Measurements from ENCODE around the gene CDKAL1.
A peak's percentile ranks its signal among the peaks of the same experiment; 100 is the strongest.

CDKAL1 gene

GRCh38 chr6:20931093-20931492 is 396.8 kb downstream of the CDKAL1 start:
- no peaks in the 10 kb centered on the region for H3K79me2 ChIP-seq (ENCODE audit: control insufficient read depth, insufficient read depth, low read length)
- DNase-seq = no peak

GRCh38 chr6:20931772-20932171 is 397.5 kb downstream of the CDKAL1 start:
- no peaks in the 10 kb centered on the region for H3K79me2 ChIP-seq (ENCODE audit: control insufficient read depth, insufficient read depth, low read length)
- H3K18ac ChIP-seq (ENCODE audit: low read length) = no peak overlapping the region
- no peak overlapping the region for H3K9ac ChIP-seq (ENCODE audit: low read length)
- H4K5ac ChIP-seq (ENCODE audit: low read length) = no peak overlapping the region
- no peak overlapping the region for H2BK15ac ChIP-seq (replicated peaks; ENCODE audit: low read depth)
- H3K4me3 ChIP-seq (ENCODE audit: low read length) = no peak overlapping the region
- no peak overlapping the region for H2AK5ac ChIP-seq (ENCODE audit: low read length)
- no peak for DNase-seq
- H3K56ac ChIP-seq (ENCODE audit: low read length) = no peak overlapping the region
- no peak overlapping the region for H3K27ac ChIP-seq (ENCODE audit: low read depth, low read length)
- no peaks in the 10 kb centered on the region for H3K79me1 ChIP-seq (ENCODE audit: low read length)
- H4K8ac ChIP-seq (ENCODE audit: low read depth, low read length) = no peak overlapping the region
- no peaks in the 10 kb centered on the region for H3K36me3 ChIP-seq (ENCODE audit: control insufficient read depth, insufficient read depth, low read length)
- no peak overlapping the region for H3K23ac ChIP-seq (ENCODE audit: low read length)
- no peak overlapping the region for H2BK5ac ChIP-seq (ENCODE audit: low read length)
- no peak overlapping the region for H3K4me2 ChIP-seq (ENCODE audit: low read length)
- no peaks in the 10 kb centered on the region for H3K4me1 ChIP-seq (ENCODE audit: control insufficient read depth, low read depth, low read length)
- WGBS (ENCODE audit: extremely low coverage, insufficient coverage, low lambda C conversion rate) = no CpG with 5 or more reads among the region's 6 CpGs
- no peak overlapping the region for H3K4ac ChIP-seq (ENCODE audit: low read depth, low read length)
- no peak overlapping the region for H2BK120ac ChIP-seq (ENCODE audit: low read depth, low read length)
- H3K27me3 ChIP-seq (ENCODE audit: insufficient read depth, low read length, poor library complexity) = no peaks in the 10 kb centered on the region

More at GRCh38 chr6:20931093-20931492, 396.8 kb downstream of the CDKAL1 start:
- Histone ChIP-seq H3K27me3 (ENCODE audit: insufficient read depth, low read length, poor library complexity) (no peaks in the 10 kb centered on the region), H2AK5ac (ENCODE audit: low read length) (no peak overlapping the region), H3K36me3 (ENCODE audit: control insufficient read depth, insufficient read depth, low read length) (no peaks in the 10 kb centered on the region), H3K18ac (ENCODE audit: low read length) (no peak overlapping the region), H3K23ac (ENCODE audit: low read length) (no peak overlapping the region), H2BK120ac (ENCODE audit: low read depth, low read length) (no peak overlapping the region), H4K5ac (ENCODE audit: low read length) (no peak overlapping the region), H2BK15ac (replicated peaks; ENCODE audit: low read depth) (no peak overlapping the region), H4K8ac (ENCODE audit: low read depth, low read length) (no peak overlapping the region), H3K56ac (ENCODE audit: low read length) (no peak overlapping the region), H3K27ac (ENCODE audit: low read depth, low read length) (no peak overlapping the region), H3K79me1 (ENCODE audit: low read length) (no peaks in the 10 kb centered on the region), H3K4ac (ENCODE audit: low read depth, low read length) (no peak overlapping the region), H3K4me2 (ENCODE audit: low read length) (no peak overlapping the region), H3K4me1 (ENCODE audit: control insufficient read depth, low read depth, low read length) (no peaks in the 10 kb centered on the region), H2BK5ac (ENCODE audit: low read length) (no peak overlapping the region), H3K4me3 (ENCODE audit: low read length) (no peak overlapping the region), H3K9ac (ENCODE audit: low read length) (no peak overlapping the region)
- WGBS (ENCODE audit: extremely low coverage, insufficient coverage, low lambda C conversion rate) = no CpG with 5 or more reads among the region's 3 CpGs

GRCh38 chr6:20932284-20932683 is 398.0 kb downstream of the CDKAL1 start:
- Histone ChIP-seq H4K5ac (ENCODE audit: low read length) (no peak overlapping the region), H3K18ac (ENCODE audit: low read length) (peak overlapping the region; percentile 90), H3K4me1 (ENCODE audit: control insufficient read depth, low read depth, low read length) (no peaks in the 10 kb centered on the region), H3K23ac (ENCODE audit: low read length) (no peak overlapping the region), H3K9ac (ENCODE audit: low read length) (no peak overlapping the region), H3K79me2 (ENCODE audit: control insufficient read depth, insufficient read depth, low read length) (no peaks in the 10 kb centered on the region), H3K4ac (ENCODE audit: low read depth, low read length) (no peak overlapping the region), H3K27ac (ENCODE audit: low read depth, low read length) (no peak overlapping the region), H4K8ac (ENCODE audit: low read depth, low read length) (no peak overlapping the region), H2BK120ac (ENCODE audit: low read depth, low read length) (no peak overlapping the region), H3K4me3 (ENCODE audit: low read length) (no peak overlapping the region), H3K4me2 (ENCODE audit: low read length) (no peak overlapping the region), H2BK5ac (ENCODE audit: low read length) (peak overlapping the region; percentile 84), H3K27me3 (ENCODE audit: insufficient read depth, low read length, poor library complexity) (no peaks in the 10 kb centered on the region), H3K56ac (ENCODE audit: low read length) (peak overlapping the region; percentile 61), H3K36me3 (ENCODE audit: control insufficient read depth, insufficient read depth, low read length) (no peaks in the 10 kb centered on the region), H2BK15ac (replicated peaks; ENCODE audit: low read depth) (no peak overlapping the region), H2AK5ac (ENCODE audit: low read length) (no peak overlapping the region), H3K79me1 (ENCODE audit: low read length) (no peaks in the 10 kb centered on the region)
- DNase-seq = peak; percentile 61
- no CpG with 5 or more reads among the region's 5 CpGs for WGBS (ENCODE audit: extremely low coverage, insufficient coverage, low lambda C conversion rate)

- Histone ChIP-seq H4K5ac (ENCODE audit: low read length) (no peak overlapping the region), H3K4ac (ENCODE audit: low read depth, low read length) (no peak overlapping the region), H3K23ac (ENCODE audit: low read length) (no peak overlapping the region)
These were observed 399.0 kb downstream of the CDKAL1 start for GRCh38 chr6:20933057-20933788.

GRCh38 chr6:20936949-20937348 is 402.7 kb downstream of the CDKAL1 start:
- Histone ChIP-seq H2AK5ac (ENCODE audit: low read length) (no peak overlapping the region), H3K79me1 (ENCODE audit: low read length) (no peaks in the 10 kb centered on the region), H3K4me3 (ENCODE audit: low read length) (no peak overlapping the region), H4K5ac (ENCODE audit: low read length) (no peak overlapping the region), H3K36me3 (ENCODE audit: control insufficient read depth, insufficient read depth, low read length) (no peaks in the 10 kb centered on the region), H3K27me3 (ENCODE audit: insufficient read depth, low read length, poor library complexity) (no peaks in the 10 kb centered on the region), H3K18ac (ENCODE audit: low read length) (no peak overlapping the region), H4K8ac (ENCODE audit: low read depth, low read length) (no peak overlapping the region), H3K4me2 (ENCODE audit: low read length) (no peak overlapping the region), H3K79me2 (ENCODE audit: control insufficient read depth, insufficient read depth, low read length) (no peaks in the 10 kb centered on the region), H2BK120ac (ENCODE audit: low read depth, low read length) (no peak overlapping the region), H3K23ac (ENCODE audit: low read length) (no peak overlapping the region), H3K27ac (ENCODE audit: low read depth, low read length) (no peak overlapping the region), H2BK5ac (ENCODE audit: low read length) (no peak overlapping the region), H3K9ac (ENCODE audit: low read length) (no peak overlapping the region), H2BK15ac (replicated peaks; ENCODE audit: low read depth) (no peak overlapping the region), H3K56ac (ENCODE audit: low read length) (no peak overlapping the region), H3K4me1 (ENCODE audit: control insufficient read depth, low read depth, low read length) (no peaks in the 10 kb centered on the region), H3K4ac (ENCODE audit: low read depth, low read length) (no peak overlapping the region)
- no CpG with 5 or more reads among the region's 2 CpGs for WGBS (ENCODE audit: extremely low coverage, insufficient coverage, low lambda C conversion rate)
- peak; percentile 34 for DNase-seq

More at GRCh38 chr6:20933057-20933788, 399.0 kb downstream of the CDKAL1 start:
- Histone ChIP-seq H3K56ac (ENCODE audit: low read length) (no peak overlapping the region), H3K79me2 (ENCODE audit: control insufficient read depth, insufficient read depth, low read length) (no peaks in the 10 kb centered on the region), H3K4me2 (ENCODE audit: low read length) (no peak overlapping the region), H2BK120ac (ENCODE audit: low read depth, low read length) (no peak overlapping the region), H3K27me3 (ENCODE audit: insufficient read depth, low read length, poor library complexity) (no peaks in the 10 kb centered on the region), H3K79me1 (ENCODE audit: low read length) (no peaks in the 10 kb centered on the region), H3K4me1 (ENCODE audit: control insufficient read depth, low read depth, low read length) (no peaks in the 10 kb centered on the region), H3K27ac (ENCODE audit: low read depth, low read length) (no peak overlapping the region), H2BK5ac (ENCODE audit: low read length) (no peak overlapping the region), H3K9ac (ENCODE audit: low read length) (no peak overlapping the region), H3K18ac (ENCODE audit: low read length) (no peak overlapping the region), H3K36me3 (ENCODE audit: control insufficient read depth, insufficient read depth, low read length) (no peaks in the 10 kb centered on the region), H2AK5ac (ENCODE audit: low read length) (no peak overlapping the region), H3K4me3 (ENCODE audit: low read length) (no peak overlapping the region), H2BK15ac (replicated peaks; ENCODE audit: low read depth) (no peak overlapping the region), H4K8ac (ENCODE audit: low read depth, low read length) (no peak overlapping the region)
- peak; percentile 47 for DNase-seq
- no CpG with 5 or more reads among the region's 2 CpGs for WGBS (ENCODE audit: extremely low coverage, insufficient coverage, low lambda C conversion rate)
